Fibroblast of villous mesenchyme (primary cell): ENCODE data around the gene GRIK4. TPM values are rescaled to one million over a fixed set of nuclear protein-coding genes. Genes with fewer than 3 reads are reported as not detected.

Source experiments
- DNase-seq: peaks from one replicate; pipeline ENCODE4 v3.0.0-alpha.2; 2010; ENCODE audit warnings: low read depth
- H3K4me3 ChIP-seq: 2 replicates; pipeline ENCODE4 v1.5.1; 2011; ENCODE audit warnings: low read depth, mild to moderate bottlenecking, low read length
- CTCF ChIP-seq: IDR thresholded peaks from 2 replicates; pipeline ENCODE4 v1.5.1; 2012; ENCODE audit warnings: low read depth, mild to moderate bottlenecking, low read length; ENCODE audit not compliant: insufficient read depth
- total RNA-seq: library from RNA; depleted of rRNA; stranded (reverse); fragments of >200 nt; gene quantifications from 2 replicates; pipeline ENCODE4 v1.2.3, GENCODE V29; 2012

Gene GRIK4
- total RNA-seq, 1 donor, result under 0.01 TPM

DNA sequence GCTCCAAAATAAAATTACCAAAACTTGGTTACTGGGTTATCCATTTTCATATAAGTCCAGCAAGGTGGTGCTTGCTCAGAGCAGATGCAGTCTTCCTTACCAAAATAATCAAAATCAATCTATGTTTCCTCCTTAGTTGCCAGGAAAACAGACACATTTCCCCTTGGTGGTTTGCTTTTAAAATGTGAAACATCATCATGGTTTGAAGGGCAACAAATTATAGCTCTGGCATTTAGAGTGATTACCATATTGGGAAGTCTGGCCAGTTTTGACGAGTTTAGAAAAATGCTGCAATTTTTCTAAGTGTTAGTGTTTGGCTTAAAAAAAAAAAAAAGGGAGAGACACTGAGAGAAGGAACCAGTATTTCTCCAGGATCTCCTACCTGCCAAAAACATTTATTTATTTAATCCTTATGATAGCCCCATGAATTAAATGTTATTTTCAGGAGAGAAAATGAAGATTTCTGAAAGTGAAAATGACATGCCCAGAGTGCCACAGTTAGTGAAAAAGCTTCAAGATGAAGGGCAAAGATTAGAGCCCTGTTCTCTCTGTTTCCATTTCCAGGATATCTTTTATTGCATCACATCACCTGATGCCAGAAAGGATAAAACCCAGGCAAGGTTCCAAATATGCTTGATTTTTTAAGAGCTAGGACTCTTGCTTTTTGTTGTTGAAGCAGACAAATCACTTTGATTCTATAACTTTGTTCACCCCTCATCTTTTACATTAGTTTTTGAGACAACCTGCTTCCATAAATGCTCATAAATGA is 482.7 kb downstream of the GRIK4 start:
- H3K4me3 ChIP-seq, result no peak overlapping the region
- no peak for TF ChIP-seq CTCF
- no peak for DNase-seq

DNA sequence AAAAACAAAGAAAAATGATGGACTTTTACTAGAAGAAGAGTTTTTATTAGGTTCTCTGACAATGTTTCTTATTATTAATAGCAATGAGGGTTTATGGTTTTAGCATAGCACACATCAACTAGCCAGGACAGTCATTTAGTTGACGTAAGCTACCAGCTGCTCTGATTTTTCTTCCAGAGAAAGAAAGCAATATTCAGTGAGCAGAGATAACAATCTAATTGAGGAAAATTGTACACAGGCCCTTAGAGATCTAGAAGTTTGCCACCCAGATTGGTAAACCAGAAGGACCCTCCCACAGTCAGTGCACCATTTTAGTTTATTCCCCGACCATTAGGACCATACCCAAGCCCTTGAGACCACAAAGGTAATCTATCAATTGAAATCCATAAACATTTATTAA is 483.6 kb downstream of the GRIK4 start:
- DNase-seq, result no peak
- no peak for TF ChIP-seq CTCF
- no peak overlapping the region for H3K4me3 ChIP-seq

DNA sequence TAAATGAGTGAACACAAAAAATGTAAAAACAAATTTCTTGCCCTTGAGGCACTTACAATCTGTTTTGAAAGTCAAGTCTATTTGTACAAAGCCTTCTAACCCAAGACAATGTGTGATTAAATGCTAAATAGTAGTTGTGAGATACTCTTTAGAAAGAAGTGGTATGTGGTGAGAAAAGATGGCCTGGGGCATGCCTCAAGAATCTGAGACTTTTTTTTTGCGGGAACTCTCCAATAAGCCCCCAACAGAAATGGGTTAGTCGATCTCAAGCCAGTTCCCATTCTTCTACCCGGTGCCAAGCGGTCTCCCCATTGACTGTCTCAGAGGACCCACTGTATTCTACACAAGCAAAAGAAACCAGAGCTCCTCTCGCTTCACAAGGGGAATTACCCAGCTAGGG is 485.4 kb downstream of the GRIK4 start:
- no peak for TF ChIP-seq CTCF
- DNase-seq, result no peak
- no peak overlapping the region for H3K4me3 ChIP-seq

DNA sequence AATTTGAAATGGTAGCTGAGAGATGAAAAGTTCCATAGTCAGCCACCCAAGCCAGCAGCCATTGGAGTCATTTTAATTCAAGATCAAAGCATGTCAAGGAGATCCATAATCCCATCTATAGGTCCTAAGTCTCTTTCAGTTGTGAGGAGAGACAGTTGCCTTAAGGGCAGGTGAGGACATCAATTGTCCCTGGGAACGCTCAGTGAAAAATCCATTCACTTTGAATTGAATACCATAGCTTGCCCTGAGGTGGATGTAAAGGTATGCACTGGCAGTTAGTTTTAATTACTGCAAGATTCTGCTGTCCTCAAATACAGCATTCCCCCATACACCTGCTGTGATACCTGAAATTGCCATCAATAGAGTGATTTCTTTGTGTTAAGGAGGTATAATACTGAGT is 487.0 kb downstream of the GRIK4 start:
- DNase-seq, result no peak
- no peak for TF ChIP-seq CTCF
- H3K4me3 ChIP-seq, result no peak overlapping the region

- no peak overlapping the region for H3K4me3 ChIP-seq
- DNase-seq, result no peak
- TF ChIP-seq CTCF, result no peak
Observed at GRCh38 chr11:121004206-121004840, 492.8 kb downstream of the GRIK4 start.

DNA sequence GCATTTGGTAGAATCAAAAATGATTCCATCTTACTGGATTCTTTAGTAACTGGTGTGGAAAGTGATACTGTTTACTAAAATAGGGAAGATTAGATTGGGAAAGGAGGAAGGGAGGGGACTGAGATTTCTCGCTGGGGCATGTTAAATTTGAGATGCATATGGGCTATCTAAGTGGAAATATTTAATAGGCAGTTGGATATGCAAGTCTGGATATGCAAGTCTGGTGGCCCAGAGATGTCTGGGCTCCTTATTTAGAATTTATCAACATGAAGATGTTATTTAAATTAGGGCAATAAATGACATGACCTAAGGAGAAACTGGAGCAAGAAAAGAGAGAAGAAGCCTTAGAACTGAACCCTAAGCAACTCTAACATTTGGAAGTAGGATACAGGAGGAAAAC is 495.4 kb downstream of the GRIK4 start:
- no peak for TF ChIP-seq CTCF
- H3K4me3 ChIP-seq, result no peak overlapping the region
- no peak for DNase-seq
